ENCODE data around the gene NDST3. TPM values are rescaled to one million over a fixed set of nuclear protein-coding genes. Genes with fewer than 3 reads are reported as not detected.
"Not testable (repeated sequence)": the region's sequence is repeated elsewhere in the genome, so short reads cannot be mapped to it uniquely, and the experiment has no call there.

The NDST3 gene
- total and polyA plus RNA-seq, 4 experiments from 2014 or later = not detected

- POLR2A ChIA-PET (ENCODE audit: partially characterized antibody) = no interaction called here
- H3K36me3 ChIP-seq (ENCODE audit: insufficient read depth, low read length) = no peaks in the 10 kb centered on the region
These were observed 220.1 kb downstream of the NDST3 start for GRCh38 chr4:118254368-118254767.

GRCh38 chr4:118259111-118259510 is 224.8 kb downstream of the NDST3 start:
- Histone ChIP-seq H3K4me3 (ENCODE audit: low read length in 2 of 2) (no peak overlapping the region), H3K27ac (ENCODE audit: low read depth, low read length) (no peak overlapping the region), H3K4me1 (ENCODE audit: insufficient read depth, low read length) (no peaks in the 10 kb centered on the region), H3K27me3 (ENCODE audit: insufficient read depth, low read length) (no peaks in the 10 kb centered on the region), H3K9me3 (ENCODE audit: control insufficient read depth in 1 of 2, low read length in 2 of 2) (no peaks in the 10 kb centered on the region), H3K36me3 (ENCODE audit: insufficient read depth, low read length) (no peaks in the 10 kb centered on the region)
- ChIA-PET POLR2A (ENCODE audit: partially characterized antibody) (no interaction called here), CTCF (ENCODE audit: partially characterized antibody) (no interaction called here)
- Mint-ChIP-seq H3K27ac (no peak overlapping the region), H3K27me3 (peaks cover 2 to 8% of the 10 kb centered on the region in 2 donors), H3K4me3 (no peak overlapping the region), H3K36me3 (no peaks in the 10 kb centered on the region), H3K4me1 (no peaks in the 10 kb centered on the region), H3K9me3 (peaks cover 0 to 1% (median 0%) of the 10 kb centered on the region in 8 donors)
- no peak for DNase-seq
- intact Hi-C loops (cut with micrococcal nuclease) = no loop called here

More at GRCh38 chr4:118254368-118254767, 220.1 kb downstream of the NDST3 start:
- no peak overlapping the region for H3K27ac Mint-ChIP-seq
- no peaks in the 10 kb centered on the region for H3K9me3 ChIP-seq (ENCODE audit: control insufficient read depth in 1 of 2, low read length in 2 of 2)
- CTCF ChIA-PET (ENCODE audit: partially characterized antibody) = interaction anchor here (0.8 kb wide), 1 partner anchor 27 kb away, joined by 3 read pairs; no protein-coding TSS in a partner anchor
- H3K27me3 Mint-ChIP-seq = peaks cover 0 to 2% of the 10 kb centered on the region in 2 donors
- DNase-seq = no peak
- intact Hi-C loops (cut with micrococcal nuclease) = no loop called here
- no peaks in the 10 kb centered on the region for H3K9me3 Mint-ChIP-seq
- H3K4me1 Mint-ChIP-seq = no peaks in the 10 kb centered on the region
- no peak overlapping the region for H3K4me3 ChIP-seq (ENCODE audit: low read length in 2 of 2)
- H3K36me3 Mint-ChIP-seq = no peaks in the 10 kb centered on the region
- no peaks in the 10 kb centered on the region for H3K27me3 ChIP-seq (ENCODE audit: insufficient read depth, low read length)
- no peak overlapping the region for H3K4me3 Mint-ChIP-seq
- no peak overlapping the region for H3K27ac ChIP-seq (ENCODE audit: low read depth, low read length)
- H3K4me1 ChIP-seq (ENCODE audit: insufficient read depth, low read length) = no peaks in the 10 kb centered on the region

GRCh38 chr4:118260309-118260708 is 226.0 kb downstream of the NDST3 start:
- no peaks in the 10 kb centered on the region for H3K9me3 ChIP-seq (ENCODE audit: control insufficient read depth in 1 of 2, low read length in 2 of 2)
- no peaks in the 10 kb centered on the region for H3K36me3 ChIP-seq (ENCODE audit: insufficient read depth, low read length)
- H3K27me3 ChIP-seq (ENCODE audit: insufficient read depth, low read length) = no peaks in the 10 kb centered on the region
- Mint-ChIP-seq H3K4me1 (no peaks in the 10 kb centered on the region), H3K9me3 (peaks cover 0 to 1% (median 0%) of the 10 kb centered on the region in 8 donors), H3K27ac (no peak overlapping the region), H3K36me3 (no peaks in the 10 kb centered on the region), H3K4me3 (no peak overlapping the region), H3K27me3 (peaks cover 2 to 15% of the 10 kb centered on the region in 2 donors)
- H3K27ac ChIP-seq (ENCODE audit: low read depth, low read length) = no peak overlapping the region
- POLR2A ChIA-PET (ENCODE audit: partially characterized antibody) = no interaction called here
- no peaks in the 10 kb centered on the region for H3K4me1 ChIP-seq (ENCODE audit: insufficient read depth, low read length)
- no peak overlapping the region for H3K4me3 ChIP-seq (ENCODE audit: low read length in 2 of 2)
- CTCF ChIA-PET (ENCODE audit: partially characterized antibody) = interaction anchor here (1.4 kb wide), 1 partner anchor 11 kb away, joined by 6 read pairs; no protein-coding TSS in a partner anchor
- intact Hi-C loops (cut with micrococcal nuclease) = no loop called here
- no peak for DNase-seq

- Histone ChIP-seq H3K27ac (ENCODE audit: low read depth, low read length) (no peak overlapping the region), H3K27me3 (ENCODE audit: insufficient read depth, low read length) (no peaks in the 10 kb centered on the region), H3K4me1 (ENCODE audit: insufficient read depth, low read length) (no peaks in the 10 kb centered on the region), H3K4me3 (ENCODE audit: low read length in 2 of 2) (no peak overlapping the region), H3K9me3 (ENCODE audit: control insufficient read depth in 1 of 2, low read length in 2 of 2) (no peaks in the 10 kb centered on the region), H3K36me3 (ENCODE audit: insufficient read depth, low read length) (no peaks in the 10 kb centered on the region)
- intact Hi-C loops (cut with micrococcal nuclease) = no loop called here
- Mint-ChIP-seq H3K36me3 (no peaks in the 10 kb centered on the region), H3K4me1 (no peaks in the 10 kb centered on the region), H3K4me3 (peak overlapping the region in 6 of 8 donors; percentile 7 to 75 (median 52)), H3K27ac (no peak overlapping the region), H3K9me3 (peaks cover 0 to 1% (median 0%) of the 10 kb centered on the region in 8 donors), H3K27me3 (peaks cover under 1 to 15% of the 10 kb centered on the region in 2 donors)
- CTCF ChIA-PET (ENCODE audit: partially characterized antibody) = interaction anchor here (2.1 kb wide), 1 partner anchor 10 kb away, joined by 7 read pairs; no protein-coding TSS in a partner anchor
- POLR2A ChIA-PET (ENCODE audit: partially characterized antibody) = no interaction called here
- no peak for DNase-seq
These were observed 229.8 kb downstream of the NDST3 start for GRCh38 chr4:118264096-118264495.

DNA sequence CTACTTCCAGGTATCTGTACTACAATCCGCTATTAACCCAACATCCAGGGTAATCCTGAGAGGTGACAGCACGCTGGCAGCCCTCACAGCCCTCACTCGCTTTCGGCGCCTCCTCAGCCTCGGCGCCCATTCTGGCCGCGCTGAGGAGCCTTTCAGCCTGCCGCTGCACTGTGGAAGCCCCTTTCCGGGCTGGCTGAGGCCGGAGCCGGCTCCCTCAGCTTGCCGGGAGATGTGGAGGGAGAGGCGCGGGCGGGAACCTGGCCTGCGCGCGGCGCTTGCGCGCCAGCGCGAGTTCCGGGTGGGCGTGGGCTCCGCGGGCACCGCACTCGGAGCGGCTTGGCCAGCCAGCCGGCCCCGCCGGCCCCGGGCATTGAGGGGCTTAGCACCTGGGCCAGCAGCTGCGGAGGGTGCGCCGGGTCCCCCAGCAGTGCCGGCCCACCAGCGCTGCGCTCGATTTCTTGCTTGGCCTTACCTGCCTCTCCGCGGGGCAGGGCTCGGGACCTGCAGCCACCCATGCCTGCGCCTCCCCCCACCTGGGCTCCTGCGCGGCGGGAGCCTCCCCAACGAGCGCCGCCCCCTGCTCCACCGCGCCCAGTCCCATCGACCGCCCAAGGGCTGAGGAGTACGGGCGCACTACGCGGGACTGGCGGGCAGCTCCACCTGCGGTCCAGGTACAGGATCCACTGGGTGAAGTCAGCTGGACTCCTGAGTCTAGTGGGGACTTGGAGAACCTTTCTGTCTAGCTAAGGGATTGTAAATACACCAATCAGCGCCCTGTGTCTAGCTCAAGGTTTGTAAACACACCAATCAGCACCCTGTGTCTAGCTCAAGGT is 231.2 kb downstream of the NDST3 start:
- Mint-ChIP-seq H3K4me1 (peaks cover 0 to under 1% (median under 1%) of the 10 kb centered on the region in 4 donors), H3K36me3 (no peaks in the 10 kb centered on the region), H3K27ac (no peak overlapping the region), H3K27me3 (peaks cover under 1 to 14% of the 10 kb centered on the region in 2 donors), H3K9me3 (no peaks in the 10 kb centered on the region), H3K4me3 (peak overlapping the region; percentile 25 to 75 (median 66))
- intact Hi-C loops (cut with micrococcal nuclease) = no loop called here
- ChIA-PET CTCF (ENCODE audit: partially characterized antibody) (interaction anchor here (0.9 to 1.2 kb wide), 3 partner anchors 9 to 41 kb away, joined by 3 to 4 read pairs (median 3); no protein-coding TSS in a partner anchor), POLR2A (ENCODE audit: partially characterized antibody) (interaction anchor here (1.2 to 1.5 kb wide), 2 partner anchors 10 to 12 kb away, joined by 3 to 6 read pairs; no protein-coding TSS in a partner anchor)
- H3K4me1 ChIP-seq (ENCODE audit: insufficient read depth, low read length) = no peaks in the 10 kb centered on the region
- no peaks in the 10 kb centered on the region for H3K27me3 ChIP-seq (ENCODE audit: insufficient read depth, low read length)
- no peaks in the 10 kb centered on the region for H3K9me3 ChIP-seq (ENCODE audit: control insufficient read depth in 1 of 2, low read length in 2 of 2)
- no peaks in the 10 kb centered on the region for H3K36me3 ChIP-seq (ENCODE audit: insufficient read depth, low read length)
- no peak overlapping the region for H3K27ac ChIP-seq (ENCODE audit: low read depth, low read length)
- peak in 1 of 5 donors; percentile 20 for DNase-seq
- peak overlapping the region in 1 of 2 donors; percentile 7 for H3K4me3 ChIP-seq (ENCODE audit: low read length in 2 of 2)

GRCh38 chr4:118266145-118266496 is 231.8 kb downstream of the NDST3 start:
- ChIA-PET CTCF (ENCODE audit: partially characterized antibody) (interaction anchor here (0.9 to 1.2 kb wide), 3 partner anchors 8 to 42 kb away, joined by 3 to 4 read pairs (median 3); no protein-coding TSS in a partner anchor), POLR2A (ENCODE audit: partially characterized antibody) (interaction anchor here (1.2 to 1.5 kb wide), 2 partner anchors 9 to 12 kb away, joined by 3 to 6 read pairs; no protein-coding TSS in a partner anchor)
- H3K9me3 ChIP-seq (ENCODE audit: control insufficient read depth in 1 of 2, low read length in 2 of 2); H3K4me1 ChIP-seq (ENCODE audit: insufficient read depth, low read length); H3K36me3 Mint-ChIP-seq; H3K4me3 ChIP-seq (ENCODE audit: low read length in 2 of 2); DNase-seq; H3K36me3 ChIP-seq (ENCODE audit: insufficient read depth, low read length); H3K4me1 Mint-ChIP-seq; H3K27ac ChIP-seq (ENCODE audit: low read depth, low read length); intact Hi-C loops (cut with micrococcal nuclease); H3K27me3 ChIP-seq (ENCODE audit: insufficient read depth, low read length); H3K9me3 Mint-ChIP-seq; H3K27ac Mint-ChIP-seq: not testable (repeated sequence)
- Mint-ChIP-seq H3K4me3 (peak overlapping the region in 7 of 8 donors; percentile 17 to 62 (median 37)), H3K27me3 (peaks cover 1 to 15% of the 10 kb centered on the region in 2 donors)

DNA sequence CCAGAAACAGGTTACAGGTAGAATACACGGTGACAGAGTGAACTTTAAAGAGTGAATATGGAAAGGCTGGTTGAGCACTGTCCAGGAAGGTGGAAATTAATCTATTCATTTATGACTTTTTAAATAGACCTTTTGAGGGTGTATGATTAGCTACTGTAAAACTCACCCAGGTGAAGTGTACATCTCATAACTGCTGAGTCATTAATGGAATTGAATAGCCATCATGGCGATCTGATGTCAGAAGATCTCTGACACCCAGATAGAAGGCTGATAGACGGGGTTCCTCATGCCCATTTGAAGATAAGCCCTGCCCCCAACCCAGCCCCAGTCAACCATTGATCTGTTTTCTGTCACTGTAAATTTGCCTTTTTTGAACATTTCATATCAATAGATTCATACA is 234.5 kb downstream of the NDST3 start:
- Mint-ChIP-seq H3K9me3 (no peaks in the 10 kb centered on the region), H3K4me3 (no peak overlapping the region), H3K27ac (no peak overlapping the region), H3K27me3 (peaks cover 1 to 11% of the 10 kb centered on the region in 2 donors), H3K4me1 (peaks cover 0 to 2% (median under 1%) of the 10 kb centered on the region in 4 donors), H3K36me3 (no peaks in the 10 kb centered on the region)
- no peak for DNase-seq
- ChIA-PET POLR2A (ENCODE audit: partially characterized antibody) (no interaction called here), CTCF (ENCODE audit: partially characterized antibody) (no interaction called here)
- Histone ChIP-seq H3K9me3 (ENCODE audit: control insufficient read depth in 1 of 2, low read length in 2 of 2) (no peaks in the 10 kb centered on the region), H3K4me1 (ENCODE audit: insufficient read depth, low read length) (no peaks in the 10 kb centered on the region), H3K27me3 (ENCODE audit: insufficient read depth, low read length) (no peaks in the 10 kb centered on the region), H3K27ac (ENCODE audit: low read depth, low read length) (no peak overlapping the region), H3K4me3 (ENCODE audit: low read length in 2 of 2) (no peak overlapping the region), H3K36me3 (ENCODE audit: insufficient read depth, low read length) (no peaks in the 10 kb centered on the region)
- intact Hi-C loops (cut with micrococcal nuclease) = no loop called here

Data from CD4-positive, alpha-beta memory T cell (primary cell).